ENCODE data around the gene SPEF2.

- TF ChIP-seq POLR2AphosphoS5 (IDR thresholded peaks at IDR 0.05; ENCODE audit: low read depth, low read length) (no peak), POLR2A (IDR thresholded peaks at IDR 0.05; ENCODE audit: low read depth, low read length) (no peak), TAF1 (IDR thresholded peaks at IDR 0.05; ENCODE audit: low read depth, low read length) (no peak)
These were observed at the start of gene SPEF2 for GRCh38 chr5:35617435-35618303.

Measured in GM12891 (cell line).